GM12873 (cell line): Measurements from ENCODE around the gene KCNK16.

Experiments
- TF ChIP-seq, protein P1 (sequence below): IDR thresholded peaks from 2 replicates; pipeline ENCODE4 v1.5.1; 2012; ENCODE audit warnings: low read depth, mild to moderate bottlenecking, moderate library complexity, low read length, control low read depth; ENCODE audit not compliant: insufficient read depth; ENCODE audit errors: missing control alignments

Gene KCNK16

DNA sequence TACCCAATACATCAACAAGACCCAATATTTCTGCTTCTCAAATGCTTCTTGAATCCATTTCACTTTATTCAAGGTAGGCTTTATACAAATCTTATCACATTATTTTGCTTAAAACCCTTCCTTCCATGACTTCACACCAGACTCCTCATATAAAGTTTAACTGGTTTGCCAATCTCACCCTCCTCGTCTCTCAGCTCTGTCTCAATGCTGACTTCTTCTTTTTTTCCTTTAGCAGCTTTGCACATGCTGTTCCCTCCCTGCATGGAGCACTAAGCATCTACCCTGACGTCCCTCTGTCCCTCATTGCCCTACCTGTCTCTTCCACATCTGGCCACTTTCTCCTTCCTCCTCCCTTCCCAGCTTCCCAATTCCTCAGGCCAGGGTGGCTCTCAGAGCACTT lies 39.7 kb downstream of the KCNK16 start:
- TF ChIP-seq, protein P1, sequence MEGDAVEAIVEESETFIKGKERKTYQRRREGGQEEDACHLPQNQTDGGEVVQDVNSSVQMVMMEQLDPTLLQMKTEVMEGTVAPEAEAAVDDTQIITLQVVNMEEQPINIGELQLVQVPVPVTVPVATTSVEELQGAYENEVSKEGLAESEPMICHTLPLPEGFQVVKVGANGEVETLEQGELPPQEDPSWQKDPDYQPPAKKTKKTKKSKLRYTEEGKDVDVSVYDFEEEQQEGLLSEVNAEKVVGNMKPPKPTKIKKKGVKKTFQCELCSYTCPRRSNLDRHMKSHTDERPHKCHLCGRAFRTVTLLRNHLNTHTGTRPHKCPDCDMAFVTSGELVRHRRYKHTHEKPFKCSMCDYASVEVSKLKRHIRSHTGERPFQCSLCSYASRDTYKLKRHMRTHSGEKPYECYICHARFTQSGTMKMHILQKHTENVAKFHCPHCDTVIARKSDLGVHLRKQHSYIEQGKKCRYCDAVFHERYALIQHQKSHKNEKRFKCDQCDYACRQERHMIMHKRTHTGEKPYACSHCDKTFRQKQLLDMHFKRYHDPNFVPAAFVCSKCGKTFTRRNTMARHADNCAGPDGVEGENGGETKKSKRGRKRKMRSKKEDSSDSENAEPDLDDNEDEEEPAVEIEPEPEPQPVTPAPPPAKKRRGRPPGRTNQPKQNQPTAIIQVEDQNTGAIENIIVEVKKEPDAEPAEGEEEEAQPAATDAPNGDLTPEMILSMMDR = no peak

DNA sequence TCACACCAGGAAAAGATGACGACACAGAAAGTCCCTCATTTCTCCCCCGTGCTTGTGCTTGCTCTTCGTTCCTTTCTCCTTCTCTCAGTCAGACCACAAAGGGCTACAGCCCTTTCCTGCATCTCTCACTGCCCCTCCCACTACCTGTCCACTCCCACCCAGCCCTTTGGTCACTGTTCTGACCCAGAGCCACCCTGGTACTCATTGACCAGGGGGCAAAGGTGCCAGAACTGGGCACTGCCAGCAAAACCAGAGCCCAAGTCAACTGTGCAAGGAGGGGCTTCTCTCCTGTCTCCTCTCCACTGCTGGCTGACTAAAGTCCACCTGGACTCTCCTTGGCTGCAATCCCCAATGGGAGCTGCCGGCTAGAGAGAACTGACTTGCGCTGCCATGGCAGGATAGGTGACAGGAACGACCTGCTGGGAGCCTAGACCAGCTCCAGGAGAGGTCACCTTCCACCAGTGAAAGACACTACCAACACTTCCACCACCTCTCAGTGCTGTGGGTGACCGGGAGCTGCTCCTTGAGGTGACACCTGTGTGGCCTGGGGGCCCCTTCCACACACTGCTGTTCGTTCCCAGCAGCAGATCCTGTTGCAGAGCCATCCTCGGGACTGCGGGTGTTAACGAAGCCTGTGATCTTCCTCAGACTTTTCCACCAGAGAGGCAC lies 41.1 kb downstream of the KCNK16 start:
- TF ChIP-seq, protein P1 = no peak

DNA sequence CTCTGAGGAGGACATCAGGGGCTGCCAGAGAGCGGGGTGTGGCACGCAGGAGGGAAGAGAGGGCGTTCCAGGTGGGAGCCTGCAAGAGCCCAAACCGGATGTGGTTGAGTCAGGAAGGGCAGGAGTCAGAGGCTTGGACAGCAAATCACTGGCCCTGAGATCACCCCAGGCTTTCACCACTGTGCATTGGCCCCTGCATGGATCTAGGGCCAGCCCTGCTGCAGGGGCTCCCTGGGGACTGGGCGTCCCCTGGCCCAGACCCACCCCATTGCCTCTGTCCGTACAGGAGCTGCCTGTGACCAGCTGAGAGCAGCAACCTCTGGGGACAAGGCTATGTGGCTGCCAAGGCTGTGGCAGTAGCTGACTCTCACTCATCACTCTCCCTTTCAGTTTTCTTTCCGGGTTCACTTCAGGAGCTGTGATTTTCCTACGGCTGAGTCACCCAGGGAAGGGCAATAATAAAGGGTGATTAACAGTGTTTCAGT lies 42.2 kb downstream of the KCNK16 start:
- TF ChIP-seq, protein P1 = no peak

DNA sequence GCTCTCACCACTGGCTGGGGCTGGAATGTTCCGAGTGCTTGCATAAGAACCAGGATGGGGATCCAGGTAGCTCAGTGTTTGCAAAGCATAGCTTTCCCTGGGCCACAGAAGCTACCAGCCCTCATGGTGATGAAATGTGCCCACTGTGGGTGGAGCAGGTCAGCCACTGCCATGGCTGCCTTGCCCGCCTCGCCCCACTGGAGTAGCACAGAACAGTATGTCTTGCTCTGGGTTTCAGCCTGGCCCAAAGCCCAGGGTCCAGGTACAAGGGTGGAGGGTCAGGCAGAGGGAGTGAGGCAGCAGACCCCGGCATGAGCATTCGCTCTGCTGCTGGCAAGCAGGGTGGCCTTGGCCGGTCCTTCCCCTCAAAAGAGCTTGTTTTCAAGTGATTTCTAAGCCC lies 43.0 kb downstream of the KCNK16 start:
- TF ChIP-seq, protein P1 = no peak

DNA sequence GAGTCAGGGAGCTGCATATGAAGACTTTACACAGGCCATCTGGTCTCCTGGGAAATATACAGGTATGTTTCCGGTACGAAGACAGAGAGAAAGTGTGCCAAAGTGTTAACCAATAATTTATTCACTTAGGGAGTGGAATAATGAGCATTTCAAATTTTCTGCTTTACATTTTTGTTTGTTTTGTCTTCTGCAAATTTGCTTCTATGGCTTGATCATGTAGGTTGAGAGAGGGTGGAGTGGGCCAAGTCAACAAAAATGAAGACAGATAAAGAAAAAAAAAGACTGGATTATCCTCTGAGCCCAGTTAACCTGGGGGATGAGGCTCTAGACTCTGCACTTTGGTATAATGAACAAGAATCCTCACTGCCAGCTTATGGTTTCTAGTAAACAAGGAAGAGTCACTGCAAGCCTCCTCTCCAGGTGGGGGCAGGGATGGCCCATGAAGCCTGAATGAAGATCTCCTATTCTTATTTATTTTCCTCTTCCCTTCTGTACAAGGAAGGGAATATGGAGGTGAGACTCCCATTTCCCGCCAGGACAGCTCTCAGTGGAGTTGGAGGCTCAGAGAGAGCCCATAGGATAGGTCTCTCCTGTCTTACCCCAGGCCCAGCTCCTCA lies 46.0 kb downstream of the KCNK16 start:
- TF ChIP-seq, protein P1 = no peak

- TF ChIP-seq, protein P1 = no peak
Observed at GRCh38 chr6:39274903-39275302, 47.6 kb downstream of the KCNK16 start.

GRCh38 chr6:39274471-39274870 lies 48.0 kb downstream of the KCNK16 start:
- TF ChIP-seq, protein P1 = no peak
